Upper lobe of left lung (tissue), 6 donors: ENCODE data around the gene CTSS. TPM values are rescaled to one million over a fixed set of nuclear protein-coding genes. Genes with fewer than 3 reads are reported as not detected.

Experiments used
- ATAC-seq, 2 donors: fragments of 200-7000 bp; cut with Tn5 transposase; one replicate each; pipeline ENCODE4 v1.9.1; 2022; ENCODE audit warnings: mild to moderate bottlenecking in 2 of 2, moderate library complexity in 2 of 2; ENCODE audit not compliant: low FRiP score in 2 of 2
- DNase-seq, 2 donors: peaks; one replicate each; pipeline ENCODE4 v3.0.0-alpha.2; 2019 to 2020
- H3K27ac ChIP-seq, 4 donors: fragments of 200-600 bp; sonication (generic); one replicate each; pipeline ENCODE4 v1.5.1; 2016 to 2019
- H3K27me3 ChIP-seq, 4 donors: fragments of 200-600 bp; sonication (generic); one replicate each; pipeline ENCODE4 v1.5.1; 2017 to 2019
- H3K36me3 ChIP-seq, 4 donors: fragments of 200-600 bp; sonication (generic); one replicate each; pipeline ENCODE4 v1.5.1; 2016 to 2019
- H3K4me1 ChIP-seq, 4 donors: fragments of 200-600 bp; sonication (generic); one replicate each; pipeline ENCODE4 v1.5.1; 2018 to 2019
- H3K4me3 ChIP-seq, 4 donors: fragments of 200-600 bp; sonication (generic); one replicate each; pipeline ENCODE4 v1.5.1; 2017 to 2019; ENCODE audit warnings: mild to moderate bottlenecking in 2 of 4, moderate library complexity in 1 of 4
- H3K9me3 ChIP-seq, 4 donors: fragments of 200-600 bp; sonication (generic); one replicate each; pipeline ENCODE4 v1.5.1; 2018 to 2019
- EP300 ChIP-seq, 4 donors: sonication (generic); formaldehyde crosslinking; IDR thresholded peaks; one replicate each; pipeline ENCODE4 v1.5.1; 2017; ENCODE audit warnings: antibody characterized with exemption in 4 of 4, control low read depth in 2 of 4
- POLR2A ChIP-seq, 4 donors: fragments of 450-650 bp; IDR thresholded peaks; one replicate each; pipeline ENCODE4 v1.5.1; 2016 to 2017; ENCODE audit warnings: antibody characterized with exemption in 4 of 4, mild to moderate bottlenecking in 2 of 4
- POLR2AphosphoS5 ChIP-seq, 2 donors: sonication (generic); formaldehyde crosslinking; IDR thresholded peaks; one replicate each; pipeline ENCODE4 v1.5.1; 2017; ENCODE audit warnings: antibody characterized with exemption in 2 of 2
- WGBS, 2 donors: methylation state at CpG; one replicate each; pipeline ENCODE4 v1.1.5; 2017 to 2018; 5-methylcytosine and 5-hydroxymethylcytosine counted together
- total RNA-seq, 6 donors: library from RNA; depleted of rRNA in 4 of 6; stranded (reverse); fragments of >200 nt in 4 of 6; gene quantifications; one replicate each; pipeline versions ENCODE4 v1.1.0 to v1.2.1, GENCODE V29; 2016 to 2021
- TF ChIP-seq, protein P1 (sequence below), 6 experiments: fragments of 450-650 bp in 4 of 6; fragments of 200-600 bp in 2 of 6; sonication (generic) in 2 of 6; IDR thresholded peaks; one replicate each; pipeline ENCODE4 v1.5.1; 2016 to 2019; ENCODE audit warnings: antibody characterized with exemption in 6 of 6
- donor health status: DM: no; HTN: no; CAD: no; lungs with moderate emphysema.
- donor health status: DM: no; HTN: yes; CAD: no; lungs with severe emphysema.

The CTSS gene
- total RNA-seq, 6 donors from 2014 or later, result 153 to 625 (median 455) TPM

DNA sequence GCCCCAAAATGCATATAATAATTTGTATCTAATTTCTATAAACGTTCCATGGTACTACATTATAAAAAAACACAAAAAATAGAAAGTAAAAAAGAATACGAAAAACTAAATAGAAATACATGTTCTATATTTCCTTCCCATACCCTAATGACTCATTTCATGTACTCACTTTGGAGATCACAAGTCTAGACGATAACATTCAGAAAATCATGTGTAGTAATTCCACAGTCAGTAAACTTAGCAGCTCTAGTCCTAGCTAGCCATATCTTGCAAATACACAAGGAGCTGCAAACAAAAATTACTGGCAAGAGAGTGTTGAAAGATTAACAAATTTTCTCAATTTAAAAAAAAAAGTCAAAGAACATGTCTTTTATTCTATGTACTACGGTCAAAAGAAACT lies 70.0 kb downstream of the CTSS start:
- peaks cover 4 to 35% (median 12%) of the 10 kb centered on the region in 4 donors for H3K36me3 ChIP-seq
- no peak overlapping the region for H3K27ac ChIP-seq
- no peak for ATAC-seq
- no peak for DNase-seq
- no peaks in the 10 kb centered on the region for H3K9me3 ChIP-seq
- TF ChIP-seq, protein P1, sequence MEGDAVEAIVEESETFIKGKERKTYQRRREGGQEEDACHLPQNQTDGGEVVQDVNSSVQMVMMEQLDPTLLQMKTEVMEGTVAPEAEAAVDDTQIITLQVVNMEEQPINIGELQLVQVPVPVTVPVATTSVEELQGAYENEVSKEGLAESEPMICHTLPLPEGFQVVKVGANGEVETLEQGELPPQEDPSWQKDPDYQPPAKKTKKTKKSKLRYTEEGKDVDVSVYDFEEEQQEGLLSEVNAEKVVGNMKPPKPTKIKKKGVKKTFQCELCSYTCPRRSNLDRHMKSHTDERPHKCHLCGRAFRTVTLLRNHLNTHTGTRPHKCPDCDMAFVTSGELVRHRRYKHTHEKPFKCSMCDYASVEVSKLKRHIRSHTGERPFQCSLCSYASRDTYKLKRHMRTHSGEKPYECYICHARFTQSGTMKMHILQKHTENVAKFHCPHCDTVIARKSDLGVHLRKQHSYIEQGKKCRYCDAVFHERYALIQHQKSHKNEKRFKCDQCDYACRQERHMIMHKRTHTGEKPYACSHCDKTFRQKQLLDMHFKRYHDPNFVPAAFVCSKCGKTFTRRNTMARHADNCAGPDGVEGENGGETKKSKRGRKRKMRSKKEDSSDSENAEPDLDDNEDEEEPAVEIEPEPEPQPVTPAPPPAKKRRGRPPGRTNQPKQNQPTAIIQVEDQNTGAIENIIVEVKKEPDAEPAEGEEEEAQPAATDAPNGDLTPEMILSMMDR (IDR thresholded peaks at IDR 0.05), result no peak
- TF ChIP-seq POLR2AphosphoS5 (IDR thresholded peaks at IDR 0.05) (no peak), POLR2A (IDR thresholded peaks at IDR 0.05) (no peak), EP300 (IDR thresholded peaks at IDR 0.05) (no peak)
- no peaks in the 10 kb centered on the region for H3K27me3 ChIP-seq
- peaks cover 8 to 28% (median 17%) of the 10 kb centered on the region in 4 donors for H3K4me1 ChIP-seq
- WGBS, 2 donors, result 79 to 81% methylated on average over 4 of the region's 4 CpGs
- peak overlapping the region in 2 of 4 donors; percentile 73 to 82 for H3K4me3 ChIP-seq

DNA sequence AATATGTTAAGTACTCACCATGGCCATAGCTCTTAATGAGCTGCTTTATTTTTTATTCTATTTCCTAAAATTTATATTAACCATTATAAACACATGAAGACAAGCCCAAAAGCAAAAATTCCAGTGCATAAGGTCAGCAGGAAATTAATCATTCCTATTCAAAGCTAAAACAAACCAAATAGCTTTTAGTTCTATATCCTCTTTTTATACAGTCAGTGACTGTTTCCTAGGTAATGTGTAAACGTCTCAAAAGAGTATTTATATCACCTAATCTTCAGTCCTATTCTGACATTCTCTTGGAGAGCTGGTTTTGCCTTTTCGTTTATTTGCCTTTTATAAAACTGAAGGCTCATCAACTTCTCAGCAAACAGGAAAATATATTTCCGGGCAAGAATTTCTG lies 72.9 kb downstream of the CTSS start:
- peaks cover 4 to 46% (median 16%) of the 10 kb centered on the region in 4 donors for H3K36me3 ChIP-seq
- H3K4me1 ChIP-seq, result peaks cover 8 to 26% (median 15%) of the 10 kb centered on the region in 4 donors
- H3K4me3 ChIP-seq, result no peak overlapping the region
- H3K27me3 ChIP-seq, result no peaks in the 10 kb centered on the region
- ATAC-seq (no peak), DNase-seq (no peak)
- no peak overlapping the region for H3K27ac ChIP-seq
- WGBS, 2 donors, result 58 to 68% methylated on average over 3 of the region's 3 CpGs
- TF ChIP-seq POLR2A (IDR thresholded peaks at IDR 0.05) (no peak), POLR2AphosphoS5 (IDR thresholded peaks at IDR 0.05) (no peak), EP300 (IDR thresholded peaks at IDR 0.05) (no peak)
- TF ChIP-seq, protein P1 (IDR thresholded peaks at IDR 0.05), result no peak
- H3K9me3 ChIP-seq, result no peaks in the 10 kb centered on the region

DNA sequence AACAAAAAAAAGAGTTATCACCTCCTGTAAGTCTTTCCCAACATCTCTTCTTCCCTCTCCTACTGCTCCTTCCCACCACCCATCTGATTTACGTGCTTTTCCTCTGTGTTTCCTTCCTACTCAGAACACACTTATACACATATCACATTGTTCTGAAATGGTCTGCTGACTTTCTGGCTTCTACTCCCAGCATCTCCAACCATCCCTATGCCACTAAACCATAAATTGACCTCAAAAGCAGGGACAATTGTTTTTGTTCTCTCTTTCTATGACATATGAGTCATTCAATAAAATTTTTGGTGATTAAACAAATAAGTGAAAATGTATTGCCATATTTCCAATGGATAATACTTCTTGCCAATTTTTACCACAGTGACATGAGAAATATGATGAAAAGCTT lies 76.8 kb downstream of the CTSS start:
- H3K4me1 ChIP-seq, result peaks cover 0 to 7% (median 5%) of the 10 kb centered on the region in 4 donors
- no peaks in the 10 kb centered on the region for H3K27me3 ChIP-seq
- H3K27ac ChIP-seq, result no peak overlapping the region
- peaks cover 4 to 42% (median 13%) of the 10 kb centered on the region in 4 donors for H3K36me3 ChIP-seq
- TF ChIP-seq POLR2AphosphoS5 (IDR thresholded peaks at IDR 0.05), result no peak
- no peak for TF ChIP-seq EP300 (IDR thresholded peaks at IDR 0.05)
- TF ChIP-seq POLR2A (IDR thresholded peaks at IDR 0.05), result no peak
- TF ChIP-seq, protein P1 (IDR thresholded peaks at IDR 0.05), result no peak
- DNase-seq (no peak), ATAC-seq (no peak)
- H3K9me3 ChIP-seq, result no peaks in the 10 kb centered on the region
- 71 to 76% methylated on average over 1 of the region's 1 CpG for WGBS, 2 donors
- H3K4me3 ChIP-seq, result no peak overlapping the region

- no peaks in the 10 kb centered on the region for H3K27me3 ChIP-seq
- no peak overlapping the region for H3K27ac ChIP-seq
- TF ChIP-seq POLR2AphosphoS5 (IDR thresholded peaks at IDR 0.05) (no peak), EP300 (IDR thresholded peaks at IDR 0.05) (no peak), POLR2A (IDR thresholded peaks at IDR 0.05) (no peak)
- TF ChIP-seq, protein P1 (IDR thresholded peaks at IDR 0.05), result no peak
- ATAC-seq (no peak), DNase-seq (no peak)
- H3K36me3 ChIP-seq, result peaks cover 0 to 34% (median 6%) of the 10 kb centered on the region in 4 donors
- H3K4me1 ChIP-seq, result peaks cover 0 to 5% (median 2%) of the 10 kb centered on the region in 4 donors
- 98% methylated on average over 3 of the region's 3 CpGs for WGBS, 2 donors
- H3K4me3 ChIP-seq, result no peak overlapping the region
- no peaks in the 10 kb centered on the region for H3K9me3 ChIP-seq
Measured at GRCh38 chr1:150686275-150686674, 79.3 kb downstream of the CTSS start.

- peaks cover 0 to 5% (median 2%) of the 10 kb centered on the region in 4 donors for H3K4me1 ChIP-seq
- peaks cover 0 to 34% (median 5%) of the 10 kb centered on the region in 4 donors for H3K36me3 ChIP-seq
- ATAC-seq, result no peak
- H3K27me3 ChIP-seq, result no peaks in the 10 kb centered on the region
- TF ChIP-seq POLR2A (IDR thresholded peaks at IDR 0.05), result no peak
- TF ChIP-seq EP300 (IDR thresholded peaks at IDR 0.05), result no peak
- no peak for TF ChIP-seq POLR2AphosphoS5 (IDR thresholded peaks at IDR 0.05)
- TF ChIP-seq, protein P1 (IDR thresholded peaks at IDR 0.05), result no peak
- 61 to 72% methylated on average over 1 of the region's 1 CpG for WGBS, 2 donors
- no peak for DNase-seq
- H3K4me3 ChIP-seq, result no peak overlapping the region
- no peaks in the 10 kb centered on the region for H3K9me3 ChIP-seq
- H3K27ac ChIP-seq, result no peak overlapping the region
Measured at GRCh38 chr1:150683914-150684313, 81.7 kb downstream of the CTSS start.
